Lower leg skin (tissue), 3 donors: Measurements from ENCODE around the gene IL2RA.

Source experiments
- CTCF ChIP-seq, 3 donors: fragments of 450-650 bp; IDR thresholded peaks; one replicate each; pipeline ENCODE4 v1.5.1; 2016; ENCODE audit warnings: antibody characterized with exemption in 3 of 3, mild to moderate bottlenecking in 3 of 3, moderate library complexity in 2 of 3
- POLR2A ChIP-seq, 2 donors: fragments of 450-650 bp; IDR thresholded peaks; one replicate each; pipeline ENCODE4 v1.6.1; 2016 to 2017; ENCODE audit warnings: antibody characterized with exemption in 2 of 2, mild to moderate bottlenecking in 1 of 2, moderate library complexity in 1 of 2

- TF ChIP-seq CTCF (IDR thresholded peaks at IDR 0.05), result no peak
- TF ChIP-seq POLR2A (IDR thresholded peaks at IDR 0.05), result no peak
Measured at GRCh38 chr10:6022660-6023059, 39.5 kb downstream of the IL2RA start.
